Eye (tissue), 1 donor: Measurements from ENCODE around the gene CENPC.
"Not testable (repeated sequence)": the region's sequence is repeated elsewhere in the genome, so short reads cannot be mapped to it uniquely, and the experiment has no call there.

Source experiments
- DNase-seq: peaks from one replicate; pipeline ENCODE4 v3.0.0-alpha.2; 2015

CENPC gene, protein sequence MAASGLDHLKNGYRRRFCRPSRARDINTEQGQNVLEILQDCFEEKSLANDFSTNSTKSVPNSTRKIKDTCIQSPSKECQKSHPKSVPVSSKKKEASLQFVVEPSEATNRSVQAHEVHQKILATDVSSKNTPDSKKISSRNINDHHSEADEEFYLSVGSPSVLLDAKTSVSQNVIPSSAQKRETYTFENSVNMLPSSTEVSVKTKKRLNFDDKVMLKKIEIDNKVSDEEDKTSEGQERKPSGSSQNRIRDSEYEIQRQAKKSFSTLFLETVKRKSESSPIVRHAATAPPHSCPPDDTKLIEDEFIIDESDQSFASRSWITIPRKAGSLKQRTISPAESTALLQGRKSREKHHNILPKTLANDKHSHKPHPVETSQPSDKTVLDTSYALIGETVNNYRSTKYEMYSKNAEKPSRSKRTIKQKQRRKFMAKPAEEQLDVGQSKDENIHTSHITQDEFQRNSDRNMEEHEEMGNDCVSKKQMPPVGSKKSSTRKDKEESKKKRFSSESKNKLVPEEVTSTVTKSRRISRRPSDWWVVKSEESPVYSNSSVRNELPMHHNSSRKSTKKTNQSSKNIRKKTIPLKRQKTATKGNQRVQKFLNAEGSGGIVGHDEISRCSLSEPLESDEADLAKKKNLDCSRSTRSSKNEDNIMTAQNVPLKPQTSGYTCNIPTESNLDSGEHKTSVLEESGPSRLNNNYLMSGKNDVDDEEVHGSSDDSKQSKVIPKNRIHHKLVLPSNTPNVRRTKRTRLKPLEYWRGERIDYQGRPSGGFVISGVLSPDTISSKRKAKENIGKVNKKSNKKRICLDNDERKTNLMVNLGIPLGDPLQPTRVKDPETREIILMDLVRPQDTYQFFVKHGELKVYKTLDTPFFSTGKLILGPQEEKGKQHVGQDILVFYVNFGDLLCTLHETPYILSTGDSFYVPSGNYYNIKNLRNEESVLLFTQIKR

DNA sequence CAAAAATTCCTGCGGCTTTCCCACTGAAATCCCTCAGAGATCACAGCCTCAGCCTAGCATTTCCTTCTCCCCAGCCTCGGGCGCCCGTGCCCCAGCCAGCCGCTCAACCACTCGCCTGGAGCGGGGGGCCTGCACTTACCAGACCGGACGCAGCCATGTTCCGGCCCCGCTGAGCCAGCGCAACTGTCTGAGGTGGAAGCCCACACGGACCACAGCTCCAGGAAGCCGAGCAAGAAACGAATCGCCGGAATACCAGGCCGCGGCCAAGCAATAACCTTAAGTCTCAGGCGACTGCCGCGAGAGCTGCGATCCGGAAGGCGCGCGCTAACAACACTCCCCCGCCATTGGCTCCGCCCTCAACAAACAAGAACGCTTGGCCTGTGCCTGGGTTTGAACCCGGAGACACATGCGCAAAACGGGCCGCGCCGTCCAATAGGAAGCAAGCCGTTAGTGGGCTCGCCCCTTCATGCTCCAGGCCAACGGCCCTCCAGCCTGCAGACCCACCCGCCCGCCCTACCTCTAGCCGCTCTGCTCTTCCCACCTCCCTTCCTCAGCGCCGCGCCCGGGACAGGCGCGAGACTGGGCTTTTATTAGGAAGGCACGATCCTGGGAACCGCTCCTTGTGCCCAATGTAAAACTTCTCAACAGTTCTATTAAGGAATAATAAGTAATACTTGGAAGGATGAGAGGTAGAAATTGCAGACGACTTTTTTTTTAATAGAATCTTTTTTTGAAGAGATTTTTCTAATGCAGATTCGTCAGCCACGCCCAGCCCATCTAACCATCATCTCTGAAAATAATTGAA, at the start of gene CENPC:
CENPC (minus strand) TSS at position 305 of the 805 bp plus-strand sequence; CDS start at position 157, 148 bp downstream.
- DNase-seq = peak; percentile 98

DNA sequence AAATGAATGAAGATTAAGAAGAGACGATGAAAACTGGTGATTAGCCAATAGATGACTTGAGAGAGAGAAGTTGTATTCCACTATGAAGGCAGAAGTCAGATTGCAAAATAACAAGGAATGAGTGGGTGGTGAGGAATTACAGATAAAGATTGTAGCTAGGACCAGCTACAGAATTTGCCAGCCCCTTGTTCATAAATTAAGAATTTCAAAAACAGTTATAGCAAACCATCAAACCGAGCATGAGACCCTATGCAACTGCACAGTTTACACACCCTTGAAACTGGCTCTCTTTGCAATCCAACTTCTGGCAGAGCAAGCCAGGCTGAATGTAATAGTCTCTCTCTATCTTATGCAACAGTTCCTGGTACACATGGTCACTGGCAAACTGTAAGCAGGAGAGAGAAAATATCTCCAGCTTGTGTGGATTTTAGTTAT, 48.5 kb upstream of the CENPC start:
- DNase-seq = no peak

DNA sequence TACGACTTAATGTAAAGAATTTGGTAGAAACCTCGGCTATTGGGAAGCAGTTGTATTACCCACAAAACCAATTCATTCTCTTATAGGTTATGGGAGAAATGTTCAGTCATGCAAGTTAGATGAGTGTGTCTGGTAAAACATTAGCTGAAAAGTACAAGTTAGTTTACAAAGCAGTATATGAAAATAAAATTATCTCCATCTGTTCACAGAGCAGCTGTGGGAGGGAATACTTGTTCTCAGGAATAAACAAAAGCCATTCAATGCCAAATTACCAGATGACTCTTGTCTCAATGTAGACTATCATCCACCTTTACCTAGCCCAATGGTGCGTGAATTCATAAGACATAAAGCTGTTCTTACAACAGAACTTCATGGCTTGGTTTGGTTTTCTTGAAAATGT, 41.9 kb upstream of the CENPC start:
- no peak for DNase-seq

DNA sequence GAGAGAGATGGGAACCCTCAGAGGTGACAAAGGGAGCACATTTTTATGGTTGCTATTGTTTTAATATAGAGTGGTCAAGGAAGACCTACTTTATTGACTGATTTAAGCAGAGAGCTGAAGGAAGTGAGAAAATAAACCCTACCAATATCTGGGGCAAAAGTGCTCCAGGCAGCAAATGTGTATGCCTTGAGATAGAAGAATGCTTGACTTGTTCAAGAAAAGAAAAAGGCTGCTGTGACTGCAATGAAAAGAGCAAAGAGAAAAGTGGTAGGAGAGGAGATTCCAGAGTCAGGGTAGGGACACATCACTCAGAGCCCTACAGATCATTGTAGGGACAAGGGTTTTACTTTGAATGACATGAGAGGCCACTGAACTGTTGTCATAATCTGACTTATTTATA, 39.2 kb upstream of the CENPC start:
- no peak for DNase-seq

DNA sequence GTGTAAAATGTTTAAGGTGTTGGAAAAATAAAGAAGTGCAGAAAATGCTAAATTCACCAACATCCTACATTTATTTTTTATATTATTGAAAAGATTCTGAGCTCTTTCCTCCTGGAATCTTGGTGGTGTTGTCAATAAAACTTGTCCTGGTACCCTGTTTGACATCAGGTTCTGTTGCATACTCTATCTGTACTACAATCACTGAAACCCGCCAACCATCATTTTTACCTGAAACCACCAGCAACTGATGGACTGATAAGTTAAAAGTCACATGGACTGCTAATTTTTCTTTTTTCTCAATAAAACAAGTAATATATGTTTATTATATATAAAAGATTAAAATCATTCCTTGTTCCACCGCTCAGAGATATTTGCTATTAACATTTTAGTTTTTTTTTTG, 36.6 kb upstream of the CENPC start:
- DNase-seq = no peak

DNA sequence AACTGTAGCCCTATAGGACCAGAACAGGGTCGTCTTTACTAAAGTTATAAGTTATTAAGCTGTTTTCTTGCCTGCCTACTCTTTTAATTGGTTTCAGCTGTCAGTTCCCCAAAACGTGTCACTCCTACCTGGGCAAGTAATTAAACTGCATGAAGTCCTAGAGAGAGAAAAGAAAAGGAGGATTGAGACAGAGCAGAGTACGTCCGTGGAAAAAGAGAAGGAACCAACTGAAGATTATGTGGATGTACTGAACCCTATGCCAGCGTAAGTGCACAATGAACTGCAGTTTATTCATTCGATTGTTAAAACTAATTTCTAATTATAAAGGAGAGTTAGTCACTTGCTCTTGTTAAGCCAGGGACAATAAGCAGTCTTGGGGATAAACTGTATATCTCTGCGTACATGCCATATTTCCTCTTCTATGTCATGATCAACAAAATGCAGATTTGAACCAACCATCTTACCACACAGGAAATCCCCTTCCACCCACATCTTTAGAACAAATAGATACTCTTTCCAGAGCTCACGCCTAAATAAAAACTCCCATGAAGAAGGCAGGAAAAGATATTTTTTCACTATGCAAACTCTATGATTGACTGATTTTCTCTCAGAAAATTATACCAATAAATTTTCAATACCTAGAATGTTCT, 36.0 kb upstream of the CENPC start:
- DNase-seq = no peak

DNA sequence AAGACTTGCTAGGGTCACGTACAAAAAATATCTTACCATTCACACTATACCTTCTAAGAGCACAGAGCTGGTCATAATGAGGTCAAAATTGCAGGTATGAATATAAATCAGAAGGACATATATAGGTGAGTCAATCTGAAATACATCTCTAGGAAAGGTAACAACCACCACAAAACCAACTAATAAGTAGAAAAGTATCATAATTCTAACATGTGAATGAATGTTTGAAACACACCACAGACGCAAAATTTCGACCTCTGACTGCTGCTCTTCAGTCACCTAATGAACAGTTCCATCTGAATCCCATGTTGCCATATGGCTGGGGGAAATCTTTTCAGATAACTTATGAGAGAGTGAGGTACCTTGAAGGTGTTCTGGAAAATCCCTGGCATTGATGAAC, 35.3 kb upstream of the CENPC start:
- no peak for DNase-seq

DNA sequence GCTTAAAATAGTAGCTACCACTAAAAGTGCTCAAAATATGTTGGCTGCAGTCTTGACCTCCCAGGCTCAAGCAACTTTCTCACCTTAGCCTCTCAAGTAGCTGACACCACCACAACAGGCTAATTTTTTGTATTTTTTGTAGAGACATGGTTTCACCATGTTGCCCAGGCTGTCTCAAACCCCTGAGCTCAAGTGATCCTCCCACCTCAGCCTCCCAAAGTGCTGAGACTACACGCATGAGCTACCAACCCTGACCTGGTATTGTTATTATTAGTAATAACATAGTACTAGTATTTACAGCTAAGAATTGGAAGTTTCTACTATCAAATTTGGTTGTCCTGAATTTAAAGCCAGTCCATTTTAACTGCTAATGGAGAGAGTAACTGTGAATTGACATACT, 31.2 kb upstream of the CENPC start:
- no peak for DNase-seq

DNA sequence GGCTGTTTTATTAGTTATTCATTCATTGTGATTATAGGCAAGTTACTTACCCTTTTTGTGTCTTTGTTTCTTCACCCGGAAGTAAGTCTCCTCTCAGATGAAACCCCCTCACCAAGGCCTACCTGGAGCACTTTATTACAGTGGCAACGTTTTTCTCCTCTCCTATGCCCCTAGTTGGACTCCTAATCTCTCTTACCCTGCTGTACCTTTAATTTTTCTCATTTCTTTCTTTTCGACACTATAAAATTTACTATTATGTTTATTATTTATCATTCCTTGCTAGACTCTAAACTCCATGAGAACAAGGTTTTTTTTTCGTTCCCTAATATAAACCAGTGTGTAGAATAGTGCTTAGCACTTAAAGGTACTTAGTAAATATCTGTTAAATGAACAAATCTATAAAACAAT, 30.8 kb upstream of the CENPC start:
- DNase-seq = no peak

DNA sequence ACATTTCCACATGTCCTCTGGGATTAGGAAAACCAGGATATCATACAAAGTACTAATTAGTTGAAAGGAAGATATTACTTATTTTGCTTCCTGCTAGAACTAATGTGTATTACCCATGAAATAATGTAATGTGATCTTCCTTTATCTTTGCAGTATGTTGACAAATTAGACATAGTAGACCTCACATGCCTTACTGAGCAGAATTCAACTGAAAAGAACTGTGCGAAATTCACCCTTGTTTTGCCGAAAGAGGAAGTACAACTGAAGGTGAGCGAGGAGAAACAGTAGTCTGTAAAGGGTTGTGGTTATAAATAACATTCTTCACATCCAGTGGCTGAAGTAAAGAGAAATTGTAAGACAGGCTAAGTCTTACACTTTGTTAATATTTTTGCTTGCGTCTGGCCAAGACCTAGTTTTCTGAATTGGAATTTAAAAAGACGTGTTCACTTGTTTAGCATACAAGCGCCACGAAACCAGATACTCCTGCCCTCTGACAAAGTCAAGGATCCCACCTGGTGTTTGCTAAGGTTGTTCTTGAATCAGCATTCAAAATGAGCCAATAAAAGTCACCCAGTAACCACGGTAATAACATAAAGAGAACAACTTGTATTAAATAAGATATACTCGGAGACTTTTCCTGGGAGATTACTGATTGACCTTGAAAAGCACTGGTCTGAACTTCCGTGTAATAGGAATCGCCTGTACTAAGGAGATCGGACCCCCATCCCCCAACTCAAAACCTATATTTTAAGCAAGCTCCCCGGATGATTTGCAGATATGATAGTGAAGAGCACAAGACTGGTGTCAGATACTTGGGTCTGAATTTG, 30.1 kb upstream of the CENPC start:
- DNase-seq = no peak

DNA sequence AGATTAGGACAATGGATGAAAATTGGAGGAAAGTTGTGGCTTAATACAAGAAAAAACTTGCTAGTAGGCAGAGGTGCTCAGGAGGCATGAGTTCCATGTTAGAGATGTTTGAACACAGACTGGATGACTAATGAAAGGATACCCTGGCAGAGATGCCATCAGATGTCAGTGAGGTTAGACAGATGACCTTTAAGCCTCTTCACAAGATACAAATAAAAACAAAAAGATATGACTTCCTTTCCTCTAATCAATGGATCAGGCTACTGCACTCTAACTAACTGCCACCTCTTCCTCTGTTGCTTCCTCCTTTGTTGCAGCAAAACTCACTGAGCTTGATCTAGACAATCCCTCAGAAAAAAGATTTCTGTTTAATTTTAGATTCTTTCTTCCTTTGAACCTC, 27.9 kb upstream of the CENPC start:
- DNase-seq = no peak

DNA sequence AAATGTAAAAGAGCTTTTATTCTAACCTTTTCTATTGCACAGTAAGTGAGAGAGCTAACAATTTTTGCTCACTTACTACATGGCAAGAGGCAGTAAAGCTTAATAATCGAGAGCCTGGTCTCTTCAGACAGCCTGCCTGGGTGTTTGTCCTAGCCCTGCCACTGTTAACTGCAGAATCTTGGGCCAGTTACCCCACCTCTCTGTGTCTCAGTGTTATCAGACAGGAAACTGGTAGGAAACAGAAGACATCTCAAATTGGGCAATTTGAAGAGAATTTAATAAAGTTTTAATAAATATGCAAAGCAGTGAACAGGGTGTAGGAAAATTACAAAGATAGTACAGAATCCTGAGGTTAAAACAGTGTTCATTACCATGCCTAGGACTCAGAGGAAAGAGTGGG, 26.7 kb upstream of the CENPC start:
- no peak for DNase-seq

DNA sequence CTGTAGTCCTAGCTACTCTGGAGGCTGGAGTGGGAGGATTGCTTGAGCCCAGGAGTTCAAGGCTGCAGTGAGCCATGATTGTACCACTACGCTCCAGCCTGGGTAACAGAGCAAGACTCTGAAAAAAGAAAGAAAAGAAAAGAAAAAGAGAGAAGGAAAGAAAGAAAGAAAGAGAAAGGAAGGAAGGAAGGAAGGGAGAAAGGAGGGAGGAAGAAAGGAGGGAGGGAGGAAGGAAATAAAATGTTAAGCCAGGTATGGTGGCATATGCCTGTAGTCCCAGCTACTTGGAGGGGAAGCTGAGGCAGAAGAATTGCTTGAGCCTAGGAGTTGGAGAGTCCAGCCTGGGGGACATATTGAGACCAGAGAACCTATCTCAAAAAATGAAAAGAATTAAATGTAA, 25.2 kb upstream of the CENPC start:
- no peak for DNase-seq

DNA sequence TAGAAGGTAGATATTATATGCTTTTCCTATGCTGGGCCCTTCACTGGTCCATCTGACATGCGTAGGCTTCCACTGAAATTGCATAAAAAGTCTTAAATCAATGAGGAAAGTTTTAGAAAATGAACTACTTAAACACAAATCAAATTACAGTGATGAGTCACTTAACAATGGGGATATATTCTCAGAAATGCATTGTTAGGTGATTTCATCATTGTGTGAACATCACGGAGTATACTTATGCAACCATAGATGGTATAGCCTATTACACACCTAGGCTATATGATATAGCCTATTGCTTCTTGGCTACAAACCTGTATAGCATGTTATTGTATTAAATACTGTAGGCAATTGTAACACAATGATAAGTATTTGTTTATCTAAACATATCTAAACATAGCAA, 23.5 kb upstream of the CENPC start:
- no peak for DNase-seq

DNA sequence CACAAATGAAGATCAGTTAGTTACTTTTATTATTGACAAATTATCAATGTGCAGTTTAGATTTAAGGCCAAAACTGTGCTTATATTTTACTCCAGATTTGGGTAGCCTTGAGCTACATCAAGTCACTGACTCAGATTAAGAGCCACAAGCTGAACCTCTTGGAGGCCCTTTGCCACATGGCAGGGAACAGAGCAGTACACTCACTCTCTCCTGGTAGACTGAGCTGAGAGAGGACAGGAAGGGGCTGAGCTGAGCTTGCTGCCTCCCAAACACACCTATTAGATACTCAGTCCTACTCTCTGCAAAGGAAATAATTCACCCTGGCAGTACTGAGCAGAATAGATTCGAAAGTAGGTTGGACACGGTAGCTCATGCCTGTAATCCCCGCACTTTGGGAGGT, 21.0 kb upstream of the CENPC start:
- DNase-seq = no peak

DNA sequence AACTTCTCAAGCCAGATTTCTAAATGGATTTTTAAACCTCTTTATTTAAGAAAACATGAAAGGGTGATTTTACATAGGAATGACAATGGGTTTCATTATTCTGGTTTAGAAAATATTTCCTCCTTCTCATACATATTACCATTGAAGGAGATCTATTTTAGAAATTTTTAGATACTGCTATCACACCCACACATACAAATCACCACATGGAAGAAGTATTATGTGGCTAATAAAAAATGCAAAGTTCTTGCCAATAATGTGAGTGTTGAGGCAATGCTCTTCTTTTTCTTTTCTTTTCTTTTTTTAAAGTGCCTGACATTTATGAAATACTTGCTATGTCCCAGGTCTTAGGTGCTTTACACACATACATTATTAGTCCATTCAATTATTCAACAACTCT, 20.0 kb upstream of the CENPC start:
- DNase-seq = no peak

DNA sequence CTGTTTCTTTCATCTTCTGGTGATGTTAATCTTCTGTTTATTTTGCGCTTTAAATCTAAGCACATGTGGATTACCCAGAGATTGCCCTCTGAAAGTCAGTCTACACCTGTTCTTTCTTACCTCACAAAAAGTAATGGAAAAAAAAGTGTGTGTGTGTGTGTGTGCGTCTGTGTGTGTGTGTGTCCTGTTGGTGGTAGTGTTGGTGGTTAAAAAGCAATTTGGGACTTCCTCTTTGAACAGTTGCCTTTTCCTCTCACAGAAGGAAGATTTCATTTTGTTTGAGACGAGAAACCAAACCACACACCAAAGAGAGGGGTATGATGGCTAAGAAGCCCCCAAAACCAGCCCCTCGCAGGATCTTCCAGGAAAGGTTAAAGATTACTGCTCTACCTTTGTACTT, 13.2 kb upstream of the CENPC start, which contains the start of gene STAP1:
STAP1 (plus strand) TSS at position 235 of the 400 bp plus-strand sequence; CDS start at position 318, 83 bp downstream.
- DNase-seq = no peak

DNA sequence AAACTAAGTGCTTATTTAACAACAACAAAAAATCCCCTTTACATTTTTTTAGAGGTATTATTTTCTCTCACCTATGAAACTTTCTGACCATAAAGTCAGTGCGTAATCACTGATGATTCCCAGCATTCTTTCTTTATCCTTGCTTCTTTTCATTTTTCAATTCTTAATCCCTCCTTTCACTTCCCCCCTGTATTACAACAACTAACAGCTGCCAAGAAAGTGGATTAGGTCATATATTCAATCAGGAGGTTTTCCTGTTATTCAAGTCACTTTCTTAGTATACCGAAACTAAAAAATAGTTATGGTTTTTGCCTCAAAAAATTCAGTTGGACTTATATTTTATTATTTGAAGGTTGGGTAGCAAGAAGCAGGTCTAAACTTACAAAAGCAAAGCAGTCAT, 11.1 kb upstream of the CENPC start:
- DNase-seq = no peak

DNA sequence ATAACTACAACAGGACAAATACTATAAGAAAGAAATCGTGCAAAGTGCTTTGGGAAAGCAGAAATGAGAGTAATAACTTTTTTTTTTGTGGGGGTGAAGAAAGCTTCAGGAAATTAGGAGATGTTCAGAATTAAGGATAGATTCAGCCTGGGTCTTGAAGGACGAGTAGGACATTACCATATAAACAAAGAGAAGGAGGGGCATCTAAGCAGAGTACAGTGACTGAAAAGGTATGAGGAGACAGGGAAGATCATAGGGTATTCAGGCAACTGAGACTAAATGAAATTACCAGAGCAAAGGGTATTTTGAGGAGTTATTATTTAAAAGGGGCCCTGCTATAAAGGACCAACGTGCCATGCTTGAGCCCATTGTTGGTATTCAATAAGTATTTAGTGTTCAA, 10.1 kb upstream of the CENPC start:
- DNase-seq = no peak

DNA sequence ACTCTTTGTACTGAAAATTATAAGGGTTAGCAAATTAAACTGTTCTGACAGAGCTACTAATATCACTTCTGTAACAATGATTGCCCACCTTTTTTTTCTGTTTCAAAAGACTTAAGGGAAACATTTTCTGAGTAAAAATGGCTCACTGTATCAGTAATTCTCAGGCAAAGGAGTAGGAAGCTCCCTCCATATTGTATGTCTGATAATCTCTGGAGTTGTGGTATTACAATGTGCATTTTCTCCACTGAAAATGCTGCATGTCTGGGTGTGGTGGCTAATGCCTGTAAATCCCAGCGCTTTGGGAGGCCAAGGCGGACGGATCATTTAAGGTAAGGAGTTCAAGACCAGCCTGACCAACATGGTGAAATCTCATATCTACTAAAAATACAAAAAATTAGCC, 8.8 kb upstream of the CENPC start:
- no peak for DNase-seq

DNA sequence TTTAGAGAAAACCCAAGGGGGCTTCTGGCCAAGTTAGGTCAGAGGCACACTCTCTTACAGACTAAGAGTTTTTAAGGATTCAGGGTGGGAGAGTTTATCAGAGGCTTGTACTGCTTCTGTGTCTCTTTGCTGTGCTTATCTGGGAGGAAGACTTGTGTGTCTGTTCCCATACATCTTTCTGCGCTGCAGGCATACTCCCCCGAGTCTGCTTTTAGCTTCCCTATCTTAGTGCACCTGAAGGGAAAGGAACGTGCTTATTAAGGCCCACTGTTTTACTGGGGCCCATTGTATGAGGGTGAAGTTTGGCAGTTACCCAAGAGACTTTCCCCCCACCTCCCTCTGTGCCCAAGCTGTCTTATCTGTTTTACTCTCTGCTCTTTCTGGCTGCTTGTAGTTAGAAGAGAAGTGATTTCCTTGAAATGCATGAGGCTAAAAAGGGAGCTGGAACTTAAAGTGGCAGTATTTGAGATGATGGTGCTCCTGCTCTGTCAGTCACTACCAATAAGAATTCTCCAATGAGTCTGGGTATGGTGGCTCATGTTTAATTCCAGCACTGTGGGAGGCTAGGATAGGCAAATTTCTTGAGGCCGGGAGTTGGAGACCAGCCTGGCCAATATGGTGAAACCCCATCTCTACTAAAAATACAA, 7.0 kb upstream of the CENPC start:
- not testable (repeated sequence) for DNase-seq
